Ishikawa (cell line): ENCODE measurements around the gene RABGAP1L.

ENCODE experiments used
- CEBPB ChIP-seq: IDR thresholded peaks from 2 replicates; pipeline ENCODE4 v1.6.1; 2012
- CREB1 ChIP-seq: IDR thresholded peaks from 2 replicates; pipeline ENCODE4 v1.6.1; 2012; ENCODE audit warnings: low read depth
- EGR1 ChIP-seq: IDR thresholded peaks from 2 replicates; pipeline ENCODE4 v1.6.1; 2012
- EP300 ChIP-seq: IDR thresholded peaks from 2 replicates; pipeline ENCODE4 v1.6.1; 2012; ENCODE audit warnings: borderline replicate concordance
- FOXM1 ChIP-seq: IDR thresholded peaks from 2 replicates; pipeline ENCODE4 v1.6.1; 2012; ENCODE audit warnings: low read depth, borderline replicate concordance
- MAX ChIP-seq: IDR thresholded peaks from 2 replicates; pipeline ENCODE4 v1.6.1; 2012
- NFIC ChIP-seq: IDR thresholded peaks from 2 replicates; pipeline ENCODE4 v1.6.1; 2012
- RAD21 ChIP-seq: IDR thresholded peaks from 2 replicates; pipeline ENCODE4 v1.6.1; 2012; ENCODE audit warnings: low read depth
- TAF1 ChIP-seq: IDR thresholded peaks from 2 replicates; pipeline ENCODE4 v1.6.1; 2012; ENCODE audit warnings: low read depth, mild to moderate bottlenecking
- TCF12 ChIP-seq: IDR thresholded peaks from 2 replicates; pipeline ENCODE4 v1.6.1; 2012; ENCODE audit warnings: low read depth
- TEAD4 ChIP-seq: IDR thresholded peaks from 2 replicates; pipeline ENCODE4 v1.6.1; 2012
- YY1 ChIP-seq: IDR thresholded peaks from 2 replicates; pipeline ENCODE4 v1.6.1; 2012; ENCODE audit warnings: low read depth
- ZBTB7A ChIP-seq: IDR thresholded peaks from 2 replicates; pipeline ENCODE4 v1.6.1; 2012; ENCODE audit warnings: low read depth
- TF ChIP-seq, protein P1 (sequence below): IDR thresholded peaks from 2 replicates; pipeline ENCODE4 v1.6.1; 2012
- TF ChIP-seq, protein P2 (sequence below): IDR thresholded peaks from 2 replicates; pipeline ENCODE4 v1.6.1; 2012; ENCODE audit warnings: low read depth, mild to moderate bottlenecking

RABGAP1L gene

DNA sequence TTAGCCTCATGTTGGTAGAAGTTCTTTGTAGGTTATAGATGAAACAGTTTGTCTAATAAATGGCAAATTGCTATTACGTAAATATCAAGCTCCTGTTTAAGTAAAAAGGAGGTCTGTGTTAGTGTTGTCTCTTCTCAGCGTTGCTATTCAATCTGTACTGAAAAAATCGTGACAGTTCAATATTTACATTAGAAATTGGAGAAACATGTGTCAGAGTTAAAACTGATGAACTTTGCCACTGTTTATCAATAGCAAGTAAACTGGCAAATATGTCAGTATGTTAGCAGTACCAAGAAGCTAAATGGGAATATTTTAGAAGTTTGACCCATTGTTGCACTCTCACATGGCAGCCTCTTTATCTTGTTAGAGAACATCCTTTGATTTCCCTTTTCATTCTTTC lies 506.9 kb downstream of the RABGAP1L start:
- TF ChIP-seq NFIC (no peak), MAX (no peak), TEAD4 (no peak), TCF12 (no peak), FOXM1 (no peak), CEBPB (no peak), EGR1 (no peak), CREB1 (no peak), TAF1 (no peak), YY1 (no peak), EP300 (no peak), RAD21 (no peak), ZBTB7A (no peak)
- TF ChIP-seq, protein P1, sequence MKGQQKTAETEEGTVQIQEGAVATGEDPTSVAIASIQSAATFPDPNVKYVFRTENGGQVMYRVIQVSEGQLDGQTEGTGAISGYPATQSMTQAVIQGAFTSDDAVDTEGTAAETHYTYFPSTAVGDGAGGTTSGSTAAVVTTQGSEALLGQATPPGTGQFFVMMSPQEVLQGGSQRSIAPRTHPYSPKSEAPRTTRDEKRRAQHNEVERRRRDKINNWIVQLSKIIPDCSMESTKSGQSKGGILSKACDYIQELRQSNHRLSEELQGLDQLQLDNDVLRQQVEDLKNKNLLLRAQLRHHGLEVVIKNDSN: no peak
- TF ChIP-seq, protein P2, sequence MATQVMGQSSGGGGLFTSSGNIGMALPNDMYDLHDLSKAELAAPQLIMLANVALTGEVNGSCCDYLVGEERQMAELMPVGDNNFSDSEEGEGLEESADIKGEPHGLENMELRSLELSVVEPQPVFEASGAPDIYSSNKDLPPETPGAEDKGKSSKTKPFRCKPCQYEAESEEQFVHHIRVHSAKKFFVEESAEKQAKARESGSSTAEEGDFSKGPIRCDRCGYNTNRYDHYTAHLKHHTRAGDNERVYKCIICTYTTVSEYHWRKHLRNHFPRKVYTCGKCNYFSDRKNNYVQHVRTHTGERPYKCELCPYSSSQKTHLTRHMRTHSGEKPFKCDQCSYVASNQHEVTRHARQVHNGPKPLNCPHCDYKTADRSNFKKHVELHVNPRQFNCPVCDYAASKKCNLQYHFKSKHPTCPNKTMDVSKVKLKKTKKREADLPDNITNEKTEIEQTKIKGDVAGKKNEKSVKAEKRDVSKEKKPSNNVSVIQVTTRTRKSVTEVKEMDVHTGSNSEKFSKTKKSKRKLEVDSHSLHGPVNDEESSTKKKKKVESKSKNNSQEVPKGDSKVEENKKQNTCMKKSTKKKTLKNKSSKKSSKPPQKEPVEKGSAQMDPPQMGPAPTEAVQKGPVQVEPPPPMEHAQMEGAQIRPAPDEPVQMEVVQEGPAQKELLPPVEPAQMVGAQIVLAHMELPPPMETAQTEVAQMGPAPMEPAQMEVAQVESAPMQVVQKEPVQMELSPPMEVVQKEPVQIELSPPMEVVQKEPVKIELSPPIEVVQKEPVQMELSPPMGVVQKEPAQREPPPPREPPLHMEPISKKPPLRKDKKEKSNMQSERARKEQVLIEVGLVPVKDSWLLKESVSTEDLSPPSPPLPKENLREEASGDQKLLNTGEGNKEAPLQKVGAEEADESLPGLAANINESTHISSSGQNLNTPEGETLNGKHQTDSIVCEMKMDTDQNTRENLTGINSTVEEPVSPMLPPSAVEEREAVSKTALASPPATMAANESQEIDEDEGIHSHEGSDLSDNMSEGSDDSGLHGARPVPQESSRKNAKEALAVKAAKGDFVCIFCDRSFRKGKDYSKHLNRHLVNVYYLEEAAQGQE: no peak

- TF ChIP-seq FOXM1: no peak
- no peak for TF ChIP-seq ZBTB7A
- no peak for TF ChIP-seq TEAD4
- TF ChIP-seq TCF12: no peak
- TF ChIP-seq MAX: no peak
Measured at GRCh38 chr1:174671826-174672225, 512.5 kb downstream of the RABGAP1L start.

DNA sequence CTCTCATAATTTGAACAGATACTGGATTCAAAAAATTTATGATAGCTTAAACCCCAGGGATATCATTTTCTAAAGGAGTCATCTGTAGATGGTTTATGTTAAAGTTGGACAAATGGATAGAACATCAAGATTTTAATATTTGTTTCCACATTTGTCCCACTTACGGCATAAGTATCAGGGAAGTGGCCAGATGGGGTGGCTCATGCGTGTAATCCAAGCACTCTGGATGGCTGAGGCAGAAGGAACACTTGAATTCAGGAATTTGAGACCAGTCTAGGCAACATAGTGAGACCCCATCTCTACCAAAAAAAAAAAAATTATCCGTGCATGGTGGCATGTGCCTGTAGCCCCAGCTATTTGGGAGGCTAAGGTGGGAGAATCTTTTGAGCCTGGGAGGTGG lies 517.5 kb downstream of the RABGAP1L start:
- TF ChIP-seq TAF1 (no peak), EP300 (no peak), MAX (no peak), NFIC (no peak), TEAD4 (no peak), YY1 (no peak)

- TF ChIP-seq EP300 (no peak), RAD21 (no peak), TEAD4 (no peak), ZBTB7A (no peak), MAX (no peak), TAF1 (no peak), TCF12 (no peak), CEBPB (no peak), FOXM1 (no peak), YY1 (no peak), NFIC (no peak), EGR1 (no peak), CREB1 (no peak)
- TF ChIP-seq, protein P2: no peak
- TF ChIP-seq, protein P1: no peak
Measured at GRCh38 chr1:174678657-174679056, 519.3 kb downstream of the RABGAP1L start.

DNA sequence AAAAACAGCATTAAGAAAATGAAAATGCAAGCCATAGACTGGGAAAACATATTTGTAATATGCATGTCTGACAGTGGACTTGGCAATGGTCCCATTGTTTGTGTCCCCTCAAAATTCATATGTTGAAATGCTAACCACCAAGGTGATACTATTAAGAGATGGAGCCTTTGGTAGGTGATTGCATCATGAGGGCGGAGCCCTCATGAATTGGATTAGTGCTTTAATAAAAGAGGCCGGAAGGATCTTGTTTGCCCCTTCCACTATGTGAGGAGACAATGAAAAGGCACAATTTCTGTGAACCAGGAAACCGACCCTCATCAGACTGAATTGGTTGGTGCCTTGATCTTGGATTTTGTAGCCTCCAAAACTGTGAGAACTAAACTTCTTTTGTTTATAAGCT lies 520.8 kb downstream of the RABGAP1L start:
- TF ChIP-seq TCF12: no peak
- no peak for TF ChIP-seq TEAD4
- no peak for TF ChIP-seq RAD21
- no peak for TF ChIP-seq CEBPB
- TF ChIP-seq, protein P2: no peak
- no peak for TF ChIP-seq EP300
- TF ChIP-seq CREB1: no peak
- TF ChIP-seq, protein P1: no peak
- TF ChIP-seq MAX: no peak
- no peak for TF ChIP-seq FOXM1
- TF ChIP-seq NFIC: no peak
- no peak for TF ChIP-seq TAF1
- no peak for TF ChIP-seq EGR1
- no peak for TF ChIP-seq ZBTB7A
- TF ChIP-seq YY1: no peak
